Activated B cell treated with CpG ODN at 0.5 μM for 24 hours (primary cell): ENCODE results near the gene PIK3AP1. TPM values are rescaled to one million over a fixed set of nuclear protein-coding genes. Genes with fewer than 3 reads are reported as not detected.

Experiments used
- ATAC-seq: fragments of 200-7000 bp; cut with Tn5 transposase; one replicate; pipeline ENCODE4 v1.10.0; 2021; ENCODE audit warnings: low read depth, mild to moderate bottlenecking, moderate library complexity
- CTCF ChIA-PET: fragments of 350-600 bp; sonication (Branson Sonifier 250); formaldehyde crosslinking; loops from one replicate; lab custom pipeline; 2021; ENCODE audit warnings: antibody characterized with exemption; lab: Charles Lee
- POLR2A ChIA-PET: fragments of 350-600 bp; sonication (Branson Sonifier 250); formaldehyde crosslinking; loops from one replicate; lab custom pipeline; 2021; ENCODE audit warnings: antibody characterized with exemption; lab: Charles Lee
- DNase-seq: peaks from one replicate; pipeline ENCODE4 v3.0.0; 2022
- H3K27ac Mint-ChIP-seq: one replicate; pipeline ENCODE4 v1.8.0; 2020; ENCODE audit warnings: mixed read lengths
- H3K27me3 Mint-ChIP-seq: one replicate; pipeline ENCODE4 v1.8.0; 2021; ENCODE audit warnings: mixed read lengths
- H3K36me3 Mint-ChIP-seq: one replicate; pipeline ENCODE4 v1.8.0; 2021; ENCODE audit warnings: low read depth, mixed read lengths
- H3K4me1 Mint-ChIP-seq: one replicate; pipeline ENCODE4 v1.8.0; 2021; ENCODE audit warnings: mixed read lengths
- H3K4me3 Mint-ChIP-seq: one replicate; pipeline ENCODE4 v1.8.0; 2020; ENCODE audit warnings: mild to moderate bottlenecking, mixed read lengths
- H3K9me3 Mint-ChIP-seq: one replicate; pipeline ENCODE4 v1.8.0; 2020; ENCODE audit warnings: mixed read lengths
- intact Hi-C: fragments of 100-400 bp; cut with micrococcal nuclease; formaldehyde crosslinking; loops from one replicate; pipeline ENCODE4 v1.15.1; 2024
- total RNA-seq: library from RNA; stranded (reverse); gene quantifications from 2 replicates; pipeline ENCODE4 v1.2.3, GENCODE V29; 2022
- TF ChIP-seq, protein P1 (sequence below): fragments of 200-600 bp; IDR thresholded peaks from one replicate; pipeline ENCODE4 v1.8.0; 2022; ENCODE audit warnings: antibody characterized with exemption, mild to moderate bottlenecking

PIK3AP1 gene
- total RNA-seq, 1 donor from 2014 or later: 157 TPM

GRCh38 chr10:96584035-96584434, 136.3 kb downstream of the PIK3AP1 start:
- CTCF ChIA-PET: no interaction called here

GRCh38 chr10:96579133-96579532, 141.2 kb downstream of the PIK3AP1 start:
- H3K4me3 Mint-ChIP-seq: no peak overlapping the region
- TF ChIP-seq, protein P1, sequence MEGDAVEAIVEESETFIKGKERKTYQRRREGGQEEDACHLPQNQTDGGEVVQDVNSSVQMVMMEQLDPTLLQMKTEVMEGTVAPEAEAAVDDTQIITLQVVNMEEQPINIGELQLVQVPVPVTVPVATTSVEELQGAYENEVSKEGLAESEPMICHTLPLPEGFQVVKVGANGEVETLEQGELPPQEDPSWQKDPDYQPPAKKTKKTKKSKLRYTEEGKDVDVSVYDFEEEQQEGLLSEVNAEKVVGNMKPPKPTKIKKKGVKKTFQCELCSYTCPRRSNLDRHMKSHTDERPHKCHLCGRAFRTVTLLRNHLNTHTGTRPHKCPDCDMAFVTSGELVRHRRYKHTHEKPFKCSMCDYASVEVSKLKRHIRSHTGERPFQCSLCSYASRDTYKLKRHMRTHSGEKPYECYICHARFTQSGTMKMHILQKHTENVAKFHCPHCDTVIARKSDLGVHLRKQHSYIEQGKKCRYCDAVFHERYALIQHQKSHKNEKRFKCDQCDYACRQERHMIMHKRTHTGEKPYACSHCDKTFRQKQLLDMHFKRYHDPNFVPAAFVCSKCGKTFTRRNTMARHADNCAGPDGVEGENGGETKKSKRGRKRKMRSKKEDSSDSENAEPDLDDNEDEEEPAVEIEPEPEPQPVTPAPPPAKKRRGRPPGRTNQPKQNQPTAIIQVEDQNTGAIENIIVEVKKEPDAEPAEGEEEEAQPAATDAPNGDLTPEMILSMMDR: no peak
- intact Hi-C loops: no loop called here
- H3K27me3 Mint-ChIP-seq: no peaks in the 10 kb centered on the region
- DNase-seq: no peak
- ChIA-PET POLR2A (interaction anchor here (0.5 kb wide), 1 partner anchor 276 kb away, joined by 7 read pairs; no protein-coding TSS in a partner anchor), CTCF (no interaction called here)
- no peak for ATAC-seq
- H3K4me1 Mint-ChIP-seq: peaks cover 59% of the 10 kb centered on the region
- no peaks in the 10 kb centered on the region for H3K9me3 Mint-ChIP-seq
- peaks cover 23% of the 10 kb centered on the region for H3K36me3 Mint-ChIP-seq
- H3K27ac Mint-ChIP-seq: no peak overlapping the region

More at GRCh38 chr10:96584035-96584434, 136.3 kb downstream of the PIK3AP1 start:
- no peaks in the 10 kb centered on the region for H3K27me3 Mint-ChIP-seq
- H3K4me3 Mint-ChIP-seq: peak overlapping the region; percentile 28
- POLR2A ChIA-PET: no interaction called here
- H3K9me3 Mint-ChIP-seq: no peaks in the 10 kb centered on the region
- H3K27ac Mint-ChIP-seq: no peak overlapping the region
- intact Hi-C loops: no loop called here
- peaks cover 11% of the 10 kb centered on the region for H3K36me3 Mint-ChIP-seq
- ATAC-seq (no peak), DNase-seq (no peak)
- peaks cover 48% of the 10 kb centered on the region for H3K4me1 Mint-ChIP-seq
- TF ChIP-seq, protein P1: no peak

DNA sequence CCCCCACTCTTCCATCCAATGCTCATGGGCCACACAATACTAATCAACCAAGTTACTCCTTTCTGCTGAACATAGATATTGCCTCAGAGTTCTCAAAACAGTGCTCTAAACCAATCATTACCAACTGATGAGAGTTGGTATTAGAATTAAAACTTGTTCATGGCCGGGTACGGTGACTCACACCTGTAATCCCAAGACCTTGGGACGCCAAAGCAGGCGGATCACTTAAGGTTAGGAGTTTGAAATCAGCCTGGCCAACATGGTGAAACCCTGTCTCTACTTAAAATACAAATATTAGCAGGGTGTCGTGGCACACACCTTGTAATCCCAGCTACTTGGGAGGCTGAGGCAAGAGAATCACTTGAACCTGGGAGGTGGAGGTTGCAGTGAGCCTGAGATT, 141.7 kb downstream of the PIK3AP1 start:
- Mint-ChIP-seq H3K4me3 (no peak overlapping the region), H3K4me1 (peaks cover 58% of the 10 kb centered on the region)
- CTCF ChIA-PET: no interaction called here

GRCh38 chr10:96578022-96578421, 142.3 kb downstream of the PIK3AP1 start:
- Mint-ChIP-seq H3K4me1 (peaks cover 58% of the 10 kb centered on the region), H3K27me3 (no peaks in the 10 kb centered on the region), H3K36me3 (peaks cover 33% of the 10 kb centered on the region), H3K4me3 (no peak overlapping the region), H3K9me3 (no peaks in the 10 kb centered on the region), H3K27ac (peak overlapping the region; percentile 2)
- POLR2A ChIA-PET: no interaction called here
- ATAC-seq (no peak), DNase-seq (no peak)
- CTCF ChIA-PET: no interaction called here
- intact Hi-C loops: no loop called here
- TF ChIP-seq, protein P1: no peak

More for the DNA sequence above, 141.7 kb downstream of the PIK3AP1 start:
- intact Hi-C loops: no loop called here
- H3K9me3 Mint-ChIP-seq: no peaks in the 10 kb centered on the region
- H3K27me3 Mint-ChIP-seq: no peaks in the 10 kb centered on the region
- TF ChIP-seq, protein P1: no peak
- POLR2A ChIA-PET: interaction anchor here (0.5 kb wide), 1 partner anchor 275 kb away, joined by 7 read pairs; no protein-coding TSS in a partner anchor
- ATAC-seq (no peak), DNase-seq (no peak)
- H3K27ac Mint-ChIP-seq: no peak overlapping the region
- H3K36me3 Mint-ChIP-seq: peaks cover 28% of the 10 kb centered on the region

DNA sequence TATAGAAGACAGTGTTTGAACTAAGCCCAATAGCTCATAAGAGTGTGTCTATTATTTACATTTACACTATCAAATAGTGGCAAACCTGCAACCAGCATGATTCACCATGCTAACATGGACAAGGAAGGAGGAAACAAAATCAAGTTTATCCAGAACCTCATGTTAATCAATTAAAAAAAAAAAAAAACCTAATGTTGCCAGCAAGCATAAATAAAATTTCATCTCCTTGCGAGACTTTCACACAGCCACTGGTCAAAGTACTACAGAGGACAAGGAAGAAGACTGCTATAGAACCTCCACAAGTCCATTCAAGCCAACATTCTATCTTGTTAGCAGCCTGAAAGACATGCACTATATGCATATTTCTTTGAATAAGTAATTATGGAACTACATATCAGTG, 143.2 kb downstream of the PIK3AP1 start:
- TF ChIP-seq, protein P1: no peak

More for the DNA sequence above, 143.2 kb downstream of the PIK3AP1 start:
- Mint-ChIP-seq H3K36me3 (peaks cover 41% of the 10 kb centered on the region), H3K27ac (peak overlapping the region; percentile 10), H3K4me3 (no peak overlapping the region), H3K27me3 (no peaks in the 10 kb centered on the region), H3K9me3 (no peaks in the 10 kb centered on the region), H3K4me1 (peaks cover 59% of the 10 kb centered on the region)
- ATAC-seq (no peak), DNase-seq (no peak)
- CTCF ChIA-PET: no interaction called here
- intact Hi-C loops: no loop called here
- POLR2A ChIA-PET: no interaction called here
